Panc1 (cell line): ENCODE results near the gene ENDOV.

Experiments
- POLR2AphosphoS5 ChIP-seq: IDR thresholded peaks from 2 replicates; pipeline ENCODE4 v1.6.1; 2012; ENCODE audit warnings: mild to moderate bottlenecking, low read depth, low read length, moderate library complexity
- TCF7L2 ChIP-seq: IDR thresholded peaks from 2 replicates; pipeline ENCODE4 v1.6.1; 2011; ENCODE audit warnings: mild to moderate bottlenecking, low read depth, low read length, inconsistent platforms

- no peak for TF ChIP-seq POLR2AphosphoS5
- no peak for TF ChIP-seq TCF7L2
These were observed 20.2 kb upstream of the ENDOV start for GRCh38 chr17:80394629-80395216.
